Occipital lobe (tissue), 3 donors: ENCODE measurements around the gene FBXL7. TPM values are rescaled to one million over a fixed set of nuclear protein-coding genes. Genes with fewer than 3 reads are reported as not detected.

Experiments
- DNase-seq: peaks from one replicate; lab custom pipeline; 2025; lab: John Stamatoyannopoulos, UW
- small RNA-seq: library from RNA; depleted of rRNA; stranded (forward); fragments of <200 nt; gene quantifications from one replicate; pipeline ENCODE3, GENCODE V24; 2014
- total RNA-seq: library from RNA; depleted of rRNA; stranded (reverse); fragments of >200 nt; gene quantifications from one replicate; pipeline ENCODE4 v1.2.3, GENCODE V29; 2014

The FBXL7 gene
- total RNA-seq, 1 donor from 2014 or later: 3.0 TPM

GRCh38 chr5:15938186-15938585 lies 438.2 kb downstream of the FBXL7 start:
- DNase-seq: no peak

DNA sequence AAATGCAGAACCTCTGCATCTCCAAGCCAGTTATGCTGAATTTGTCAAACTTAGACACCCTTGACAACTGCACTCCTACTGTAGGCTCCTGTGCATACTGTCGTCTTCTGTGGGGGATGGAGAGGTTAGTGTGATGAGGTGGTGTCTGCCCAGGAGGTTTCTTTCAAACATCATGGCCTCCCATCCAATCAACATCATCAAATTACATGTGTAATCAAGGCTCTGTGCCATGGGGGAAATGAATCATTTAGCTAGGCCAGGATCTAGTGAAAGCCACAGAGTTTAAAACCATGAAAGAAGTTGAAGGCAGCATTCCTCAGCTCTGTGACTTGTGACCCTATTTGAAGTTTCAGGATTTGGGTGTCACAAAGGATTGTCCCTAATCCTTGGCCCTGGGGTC lies 439.0 kb downstream of the FBXL7 start:
- no peak for DNase-seq

DNA sequence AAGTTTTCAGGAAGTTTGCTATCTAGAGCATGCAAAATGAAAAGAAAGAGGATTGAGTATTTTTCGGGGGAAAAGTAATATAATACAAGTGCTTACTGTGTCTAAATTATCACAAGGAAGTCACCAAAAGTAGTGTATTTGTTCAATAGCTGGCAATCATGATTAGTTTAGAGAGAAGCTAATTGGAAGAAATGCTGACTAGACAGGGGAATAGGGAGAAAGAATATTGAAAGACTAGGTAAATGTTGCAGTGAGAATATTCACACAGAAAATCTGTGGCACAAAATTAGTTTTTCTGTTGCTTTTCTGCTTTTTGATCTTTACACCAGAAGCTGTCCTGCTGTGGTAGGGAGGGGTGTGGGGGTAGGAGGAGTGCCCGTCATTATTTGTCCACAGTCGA lies 440.9 kb downstream of the FBXL7 start:
- no peak for DNase-seq

GRCh38 chr5:15943487-15943886 lies 443.5 kb downstream of the FBXL7 start:
- no peak for DNase-seq

GRCh38 chr5:15946026-15946425 lies 446.0 kb downstream of the FBXL7 start:
- DNase-seq: no peak

DNA sequence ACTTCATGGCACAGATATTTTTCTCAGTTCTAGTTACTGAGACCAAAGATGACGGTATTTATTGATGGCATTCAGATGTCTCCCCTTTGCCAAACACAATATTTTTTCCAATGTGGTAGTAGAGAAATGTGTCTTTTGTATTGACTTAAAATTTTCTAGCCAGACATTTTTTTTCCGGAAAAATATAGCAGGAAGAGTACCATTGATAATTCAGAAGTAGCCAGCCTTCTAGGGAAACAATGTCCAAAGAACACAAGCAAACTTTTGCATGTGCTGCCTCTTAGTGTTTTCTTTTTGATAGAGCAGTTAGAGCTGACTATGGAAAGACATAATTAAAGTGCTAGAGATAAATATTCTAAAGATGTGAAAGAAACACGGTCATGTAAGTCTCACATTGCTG lies 448.2 kb downstream of the FBXL7 start:
- no peak for DNase-seq

- no peak for DNase-seq
These were observed 451.1 kb downstream of the FBXL7 start for GRCh38 chr5:15951126-15951525.

DNA sequence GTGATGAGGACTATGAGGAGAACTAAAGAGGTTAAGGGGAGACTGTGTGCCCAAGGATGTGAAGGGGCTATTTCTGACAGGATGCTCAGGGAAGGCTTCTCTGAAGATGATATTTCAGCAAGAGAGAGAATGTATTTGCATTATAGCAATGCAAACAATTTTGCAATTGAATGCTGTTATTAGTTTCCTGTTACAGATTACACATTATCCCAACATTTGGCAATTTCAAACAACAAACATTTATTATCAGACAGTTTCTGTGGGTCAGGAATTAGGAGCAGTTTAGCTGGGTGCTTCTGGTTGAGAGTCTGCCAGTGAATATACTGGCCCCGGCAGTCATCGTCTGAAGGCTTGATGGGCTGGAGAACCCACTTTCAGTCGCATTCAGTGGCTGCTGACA lies 451.6 kb downstream of the FBXL7 start:
- no peak for DNase-seq

DNA sequence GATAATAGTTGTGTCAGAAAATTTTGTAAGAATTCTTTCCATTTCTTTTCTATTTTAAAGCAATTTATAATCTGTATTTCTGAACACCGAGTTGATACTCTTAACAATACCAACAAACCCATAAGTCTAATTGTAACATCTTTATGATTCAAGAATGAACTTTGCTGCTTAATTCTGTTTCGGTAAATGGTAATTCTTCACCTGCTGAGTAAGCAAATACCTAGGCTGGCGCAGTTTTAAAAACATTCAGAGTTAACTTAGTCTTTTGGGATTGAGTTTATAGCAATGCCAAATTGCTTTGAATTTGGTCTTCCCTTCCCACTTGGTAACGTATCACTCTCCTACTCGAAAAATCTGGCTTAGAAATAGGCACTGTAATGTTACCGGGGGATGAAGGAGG lies 456.6 kb downstream of the FBXL7 start:
- DNase-seq: no peak

DNA sequence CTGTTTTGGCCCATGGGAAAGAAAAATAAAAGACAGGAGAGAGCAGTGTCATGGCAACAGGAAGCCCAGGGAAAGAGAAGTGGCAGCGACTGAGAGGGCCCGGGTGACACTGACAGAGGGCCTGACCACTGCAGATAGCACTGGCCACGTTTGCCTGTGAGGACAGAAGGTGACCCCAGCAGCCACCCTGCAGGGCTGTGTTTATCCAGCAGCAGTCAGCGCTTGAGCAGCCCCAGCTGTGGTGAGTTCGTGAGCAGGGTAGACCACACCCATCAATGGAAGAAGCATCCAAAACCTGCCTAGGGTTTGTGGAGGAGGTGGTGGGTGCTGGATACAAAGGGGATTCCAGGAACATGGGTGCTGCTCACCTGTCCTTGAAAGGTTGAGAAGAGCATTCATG lies 457.1 kb downstream of the FBXL7 start:
- DNase-seq: no peak

GRCh38 chr5:15959370-15960164 lies 459.6 kb downstream of the FBXL7 start:
- no peak for DNase-seq

DNA sequence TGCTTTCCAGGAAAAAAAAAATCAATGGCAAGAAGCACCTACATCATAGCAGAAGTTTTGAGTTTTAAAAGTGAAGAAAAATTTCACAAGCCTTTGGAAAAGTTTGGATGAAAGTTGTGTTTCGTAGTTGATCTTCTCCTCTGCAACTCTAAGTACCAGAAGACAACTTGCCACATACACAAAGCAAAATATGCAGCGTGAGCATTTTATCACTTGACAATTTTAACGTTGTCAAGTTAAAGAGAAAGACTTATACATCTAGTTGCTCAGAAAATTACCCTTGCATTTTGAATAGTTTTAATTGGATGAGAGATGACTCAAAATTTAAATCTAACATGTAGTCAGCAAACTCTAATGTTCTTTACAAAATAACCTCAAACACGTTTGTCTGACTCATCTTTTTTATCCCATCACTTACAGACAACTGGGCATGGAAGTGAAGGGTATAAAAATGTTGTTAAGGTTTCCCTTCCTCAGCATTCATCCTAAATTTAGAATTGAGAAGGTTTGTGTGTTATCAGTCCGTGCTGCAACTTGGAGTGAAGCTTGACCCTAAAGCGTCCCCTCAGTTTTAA lies 466.2 kb downstream of the FBXL7 start:
- DNase-seq: no peak

DNA sequence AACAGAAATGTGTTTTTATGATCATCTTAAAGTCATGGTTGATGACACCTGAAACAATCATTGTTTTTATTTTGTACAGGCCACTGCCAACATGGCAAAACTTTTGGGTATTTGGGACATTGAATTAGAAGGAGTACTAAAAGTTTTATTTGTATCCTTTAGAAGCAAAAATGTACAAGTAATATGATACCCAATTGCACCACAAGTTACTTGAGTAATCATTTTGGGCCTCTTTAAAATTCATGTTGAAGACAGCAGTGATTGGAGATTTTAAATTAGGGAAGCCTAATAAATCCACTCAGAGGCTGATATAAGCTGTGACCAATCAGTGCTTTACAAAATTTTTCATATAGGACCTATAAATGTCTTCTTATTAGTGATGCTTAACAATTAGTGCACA lies 466.7 kb downstream of the FBXL7 start:
- no peak for DNase-seq

GRCh38 chr5:15968993-15969392 lies 469.0 kb downstream of the FBXL7 start:
- no peak for DNase-seq

- no peak for DNase-seq
These were observed 477.9 kb downstream of the FBXL7 start for GRCh38 chr5:15977851-15978250.

GRCh38 chr5:15980835-15981234 lies 480.9 kb downstream of the FBXL7 start:
- no peak for DNase-seq

GRCh38 chr5:15983392-15983791 lies 483.4 kb downstream of the FBXL7 start:
- no peak for DNase-seq

Small RNA genes within 50 kb of the gene (small RNA-seq; reads per million reads assigned to genes)
- 19.8 reads per million, percentile 94 among the genes with 10 or more reads in this experiment for gene MIR887
